ENCODE data around the gene TIRAP.
"Not testable (repeated sequence)": the region's sequence is repeated elsewhere in the genome, so short reads cannot be mapped to it uniquely, and the experiment has no call there.

The TIRAP gene, protein sequence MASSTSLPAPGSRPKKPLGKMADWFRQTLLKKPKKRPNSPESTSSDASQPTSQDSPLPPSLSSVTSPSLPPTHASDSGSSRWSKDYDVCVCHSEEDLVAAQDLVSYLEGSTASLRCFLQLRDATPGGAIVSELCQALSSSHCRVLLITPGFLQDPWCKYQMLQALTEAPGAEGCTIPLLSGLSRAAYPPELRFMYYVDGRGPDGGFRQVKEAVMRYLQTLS

GRCh38 chr11:126282736-126283591 is at the start of gene TIRAP:
TIRAP (plus strand) TSS chr11:126283093; CDS start chr11:126290895, 7,802 bp downstream.
- no peak for DNase-seq

GRCh38 chr11:126233391-126233790 is 49.5 kb upstream of the TIRAP start:
- no peak for DNase-seq

DNA sequence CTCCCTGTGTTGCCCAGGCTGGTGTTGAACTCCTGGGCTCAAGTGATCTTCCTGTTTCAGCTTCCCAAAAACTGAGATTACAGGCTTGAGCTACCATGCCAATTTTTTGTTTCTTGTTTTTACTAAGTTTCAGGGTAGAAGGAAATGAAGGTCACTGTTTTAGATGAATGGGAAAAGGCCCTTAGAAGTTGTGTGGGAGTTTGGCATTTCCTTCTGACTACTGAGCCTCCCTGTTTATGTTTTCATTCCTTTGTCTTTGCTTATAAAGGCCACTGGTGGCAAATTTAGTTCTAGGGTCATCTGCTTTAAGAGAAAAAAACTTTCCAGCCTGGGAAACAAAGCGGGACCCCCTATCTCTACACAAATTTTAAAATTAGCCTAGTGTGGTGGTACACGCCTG is 36.3 kb upstream of the TIRAP start:
- no peak for DNase-seq

GRCh38 chr11:126253265-126253664 is 29.6 kb upstream of the TIRAP start:
- no peak for DNase-seq

DNA sequence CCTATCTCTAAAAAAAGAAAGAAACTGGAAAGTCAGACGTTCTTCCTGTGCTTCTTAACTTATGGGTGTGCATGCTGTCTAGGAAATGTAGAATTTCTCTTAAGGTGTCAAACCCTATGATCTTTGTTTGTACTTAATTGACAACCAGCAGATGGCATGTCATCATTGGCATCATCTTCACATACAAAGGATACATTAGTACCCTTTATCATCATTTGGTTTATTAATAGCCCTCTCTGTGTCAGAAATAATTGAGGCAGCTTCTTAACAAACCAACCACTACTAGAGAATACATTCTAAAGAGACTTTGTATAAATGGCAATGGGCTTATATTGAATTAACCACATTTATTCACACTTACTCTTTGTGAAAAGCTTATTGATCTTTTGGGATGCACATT is 28.1 kb upstream of the TIRAP start:
- no peak for DNase-seq

GRCh38 chr11:126255507-126255906 is 27.4 kb upstream of the TIRAP start:
- DNase-seq, result not testable (repeated sequence)

DNA sequence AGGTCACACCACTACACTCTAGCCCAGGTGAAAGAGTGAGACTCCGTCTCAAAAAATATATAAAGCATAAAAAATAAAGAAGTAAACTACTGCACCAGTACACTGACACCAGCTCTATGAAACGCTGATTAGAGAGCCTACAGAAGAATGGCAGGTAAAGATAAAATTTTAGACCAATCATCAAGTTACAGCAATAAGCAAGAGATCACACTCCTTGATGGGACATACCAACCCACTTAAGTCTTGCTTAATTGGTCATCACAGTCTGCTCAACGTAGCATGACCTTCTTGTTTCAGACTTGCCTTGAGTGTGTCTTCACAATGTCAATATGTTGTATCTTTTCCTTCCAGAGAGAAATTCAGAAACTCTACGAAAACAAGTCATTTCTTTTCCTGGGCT is 26.7 kb upstream of the TIRAP start:
- DNase-seq, result no peak

- no peak for DNase-seq
These were observed 25.7 kb upstream of the TIRAP start for GRCh38 chr11:126257144-126257543.

- no peak for DNase-seq
These were observed 25.1 kb upstream of the TIRAP start for GRCh38 chr11:126257764-126258163.

- DNase-seq, result no peak
These were observed 20.7 kb upstream of the TIRAP start for GRCh38 chr11:126262216-126262615.

DNA sequence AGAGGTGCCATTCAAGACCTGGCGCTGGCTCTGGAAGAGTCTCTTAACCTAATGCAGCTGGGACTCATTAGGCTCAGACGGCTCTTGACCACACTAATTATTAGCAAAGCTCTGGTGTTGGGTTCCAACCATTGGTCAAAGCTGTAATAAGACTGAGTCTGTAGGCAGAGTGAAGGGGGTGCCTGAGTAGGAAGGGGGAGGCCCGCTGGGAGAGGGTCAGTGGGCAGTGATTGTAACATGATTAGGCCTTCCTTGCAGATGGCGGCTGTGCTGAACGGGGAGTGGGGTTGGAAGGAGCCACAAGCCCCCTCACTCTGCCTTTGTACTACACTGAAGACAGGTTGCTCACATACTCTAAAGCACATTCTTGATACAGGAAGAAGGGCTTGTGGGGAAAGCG is 19.4 kb upstream of the TIRAP start:
- no peak for DNase-seq

GRCh38 chr11:126265811-126266210 is 17.1 kb upstream of the TIRAP start:
- no peak for DNase-seq

DNA sequence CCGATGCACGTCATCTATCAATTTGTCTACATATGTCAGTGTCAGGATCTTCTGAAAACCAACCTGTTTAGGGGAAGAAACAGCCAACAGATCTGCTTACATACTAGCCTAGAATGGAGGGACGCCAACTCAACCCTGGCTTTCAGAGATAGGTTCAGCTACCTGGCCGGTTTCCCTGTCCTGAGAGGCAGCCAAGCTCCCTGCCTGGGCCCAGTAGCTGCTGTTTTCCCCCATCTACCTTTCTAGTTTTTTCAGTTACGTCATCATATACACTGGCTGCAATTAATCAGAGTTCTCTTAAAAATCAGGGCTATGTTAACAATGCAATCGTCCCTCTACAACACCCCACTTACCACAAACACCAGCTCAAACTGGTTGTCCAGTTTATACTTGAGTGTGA is 15.2 kb upstream of the TIRAP start:
- DNase-seq, result no peak

DNA sequence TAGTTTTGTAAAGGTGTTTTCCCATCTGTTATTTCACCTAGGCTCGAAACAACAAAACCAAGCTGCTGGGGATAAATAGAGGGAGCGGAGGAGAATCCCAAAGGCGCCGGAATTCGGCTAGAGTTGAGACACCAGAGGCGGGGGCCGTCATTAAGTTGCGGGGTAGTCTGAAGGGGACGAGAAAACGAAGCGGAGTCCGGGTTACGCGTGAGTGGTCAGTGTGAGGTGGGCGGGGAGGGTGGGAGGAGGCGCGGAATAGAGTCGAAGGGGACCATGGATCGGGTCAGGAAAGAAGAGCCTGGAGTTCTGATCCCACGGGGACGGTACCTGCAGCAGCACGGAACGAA is 14.6 kb upstream of the TIRAP start:
- DNase-seq, result no peak

- peak; percentile 93 for DNase-seq
These were observed 13.9 kb upstream of the TIRAP start, which contains the start of the genes FOXRED1 and SRPRA for GRCh38 chr11:126268708-126269579. FOXRED1 (plus strand) TSS chr11:126269154; CDS start chr11:126269207, 53 bp downstream. SRPRA (minus strand) TSS chr11:126268895; CDS start chr11:126268804, 91 bp downstream.

- DNase-seq, result no peak
These were observed 5.6 kb upstream of the TIRAP start for GRCh38 chr11:126277322-126277721.

GRCh38 chr11:126277780-126278179 is 5.1 kb upstream of the TIRAP start:
- DNase-seq, result no peak

- DNase-seq, result no peak
These were observed 3.7 kb upstream of the TIRAP start for GRCh38 chr11:126279191-126279590.

GRCh38 chr11:126280595-126280994 is 2.3 kb upstream of the TIRAP start:
- no peak for DNase-seq

GRCh38 chr11:126281245-126281644 is 1.6 kb upstream of the TIRAP start:
- DNase-seq, result no peak

- DNase-seq, result no peak
These were observed 1.2 kb upstream of the TIRAP start for GRCh38 chr11:126281666-126282175.

DNA sequence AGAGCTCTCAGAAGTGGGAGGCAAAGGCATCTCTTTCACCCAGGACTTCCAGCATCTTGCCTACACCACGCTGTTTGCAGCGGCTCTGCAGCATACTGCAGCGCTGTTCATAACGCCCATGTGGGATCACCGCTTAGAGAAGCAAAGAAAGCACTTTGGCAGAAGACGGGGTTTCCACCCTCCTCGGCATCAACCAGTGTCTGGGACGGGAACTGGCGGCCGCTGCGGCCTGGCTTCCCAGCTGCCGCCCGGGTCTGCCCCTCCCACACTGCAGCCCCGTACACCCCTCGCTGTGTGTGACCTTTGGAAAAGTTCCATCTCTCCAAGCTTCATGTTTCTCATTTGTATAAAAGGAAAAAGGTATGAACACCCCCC is 545 bp upstream of the TIRAP start:
- DNase-seq, result no peak

GRCh38 chr11:126284829-126285228 is 1.9 kb downstream of the TIRAP start:
- DNase-seq, result no peak

All from NCI-H524 treated with DMSO at 0.1 percent for 48 hours (cell line).